WTC11 (cell line): ENCODE data around the gene MMGT1. TPM values are rescaled to one million over a fixed set of nuclear protein-coding genes. Genes with fewer than 3 reads are reported as not detected.

Experiments
- ATAC-seq: fragments of 200-7000 bp; cut with Tn5 transposase; 2 replicates; pipeline ENCODE4 v1.10.0; 2021; ENCODE audit warnings: mild to moderate bottlenecking, moderate library complexity
- CTCF ChIA-PET: fragments of 300-600 bp; sonication (Branson Sonifier 250); formaldehyde crosslinking; loops from one replicate; lab custom pipeline; 2021; ENCODE audit warnings: antibody characterized with exemption; lab: Charles Lee
- POLR2A ChIA-PET: fragments of 350-600 bp; sonication (Branson Sonifier 250); formaldehyde crosslinking; loops from one replicate; lab custom pipeline; 2021; ENCODE audit warnings: antibody characterized with exemption; lab: Charles Lee
- DNase-seq: peaks from one replicate; pipeline ENCODE4 v3.0.0; 2021; ENCODE audit warnings: low spot score
- H3K27ac Mint-ChIP-seq: 2 replicates; pipeline ENCODE4 v1.8.0; 2021; ENCODE audit warnings: mixed read lengths
- H3K27me3 Mint-ChIP-seq: 2 replicates; pipeline ENCODE4 v1.8.0; 2021; ENCODE audit warnings: low read depth, mild to moderate bottlenecking, moderate library complexity, mixed read lengths
- H3K36me3 Mint-ChIP-seq: 2 replicates; pipeline ENCODE4 v1.8.0; 2021; ENCODE audit warnings: mixed read lengths
- H3K4me1 Mint-ChIP-seq: 2 replicates; pipeline ENCODE4 v1.8.0; 2022; ENCODE audit warnings: mixed read lengths
- H3K4me3 Mint-ChIP-seq: 2 replicates; pipeline ENCODE4 v1.8.0; 2021; ENCODE audit warnings: mild to moderate bottlenecking, moderate library complexity, mixed read lengths
- H3K9me3 Mint-ChIP-seq: 2 replicates; pipeline ENCODE4 v1.8.0; 2021; ENCODE audit warnings: mixed read lengths
- ARID4B ChIP-seq: sonication (generic); formaldehyde crosslinking; IDR thresholded peaks from 2 replicates; pipeline ENCODE4 v1.8.0; 2023; ENCODE audit warnings: missing genetic modification reagents, mild to moderate bottlenecking, borderline replicate concordance
- ATF1 ChIP-seq: sonication (generic); formaldehyde crosslinking; IDR thresholded peaks from 2 replicates; pipeline ENCODE4 v1.8.1; 2023; ENCODE audit warnings: mild to moderate bottlenecking, moderate library complexity, missing genetic modification reagents
- CREM ChIP-seq: sonication (generic); formaldehyde crosslinking; IDR thresholded peaks from 2 replicates; pipeline ENCODE4 v1.8.1; 2022; ENCODE audit warnings: mild to moderate bottlenecking, missing genetic modification reagents, moderate library complexity
- CTCF ChIP-seq: fragments of 200-600 bp; IDR thresholded peaks from 2 replicates; pipeline ENCODE4 v1.8.0; 2022; ENCODE audit warnings: antibody characterized with exemption
- GABPB1 ChIP-seq: sonication (generic); formaldehyde crosslinking; IDR thresholded peaks from 2 replicates; pipeline ENCODE4 v1.8.1; 2023; ENCODE audit warnings: mild to moderate bottlenecking, missing genetic modification reagents
- HMGXB4 ChIP-seq: sonication (generic); formaldehyde crosslinking; IDR thresholded peaks from 2 replicates; pipeline ENCODE4 v1.8.1; 2023; ENCODE audit warnings: mild to moderate bottlenecking, moderate library complexity, missing genetic modification reagents
- IRF2 ChIP-seq: sonication (generic); formaldehyde crosslinking; IDR thresholded peaks from 2 replicates; pipeline ENCODE4 v1.8.0; 2022; ENCODE audit warnings: low read depth, missing genetic modification reagents, borderline replicate concordance
- MLX ChIP-seq: sonication (generic); formaldehyde crosslinking; IDR thresholded peaks from 2 replicates; pipeline ENCODE4 v1.8.1; 2023; ENCODE audit warnings: mild to moderate bottlenecking, missing genetic modification reagents, moderate library complexity
- NFE2L1 ChIP-seq: sonication (generic); formaldehyde crosslinking; IDR thresholded peaks from 2 replicates; pipeline ENCODE4 v1.8.1; 2023; ENCODE audit warnings: missing genetic modification reagents
- PRDM15 ChIP-seq: sonication (generic); formaldehyde crosslinking; IDR thresholded peaks from 2 replicates; pipeline ENCODE4 v1.8.0; 2022; ENCODE audit warnings: missing genetic modification reagents
- SP1 ChIP-seq: sonication (generic); formaldehyde crosslinking; conservative IDR thresholded peaks from 2 replicates; pipeline ENCODE4 v1.8.1; 2022; ENCODE audit warnings: missing genetic modification reagents
- ZBTB21 ChIP-seq: sonication (generic); formaldehyde crosslinking; IDR thresholded peaks from 2 replicates; pipeline ENCODE4 v1.8.1; 2023; ENCODE audit warnings: mild to moderate bottlenecking, missing genetic modification reagents, borderline replicate concordance
- ZNF232 ChIP-seq: sonication (generic); formaldehyde crosslinking; IDR thresholded peaks from 2 replicates; pipeline ENCODE4 v1.8.0; 2022; ENCODE audit warnings: mild to moderate bottlenecking, missing genetic modification reagents
- ZSCAN18 ChIP-seq: fragments of 250-450 bp; sonication (Bioruptor Pico); IDR thresholded peaks from 2 replicates; pipeline ENCODE4 v2.1.2; 2022; ENCODE audit warnings: mild to moderate bottlenecking, moderate library complexity
- total RNA-seq: library from RNA; stranded (reverse); gene quantifications from 3 replicates; pipeline ENCODE4 v1.2.3, GENCODE V29; 2021

Gene MMGT1
- total RNA-seq, 1 experiment from 2014 or later: 15.4 TPM

- H3K4me1 Mint-ChIP-seq: peaks cover 22% of the 10 kb centered on the region
- ChIA-PET POLR2A (interaction anchor here (1.0 kb wide), 1 partner anchor 12 kb away, joined by 3 read pairs; the partner anchor contains the start of gene MMGT1), CTCF (interaction anchor here (1.2 kb wide), 1 partner anchor 178 kb away, joined by 4 read pairs; no protein-coding TSS in a partner anchor)
- H3K27me3 Mint-ChIP-seq: no peaks in the 10 kb centered on the region; the same call in 1 of the 2 replicates
- peak; percentile 92 for ATAC-seq
- peak within 1 kb of the TSS; percentile 82 for H3K4me3 Mint-ChIP-seq
- DNase-seq: peak; percentile 76
- H3K27ac Mint-ChIP-seq: peak within 1 kb of the TSS; percentile 91
- H3K36me3 Mint-ChIP-seq: peaks cover 3% of the 10 kb centered on the region; the same call in 1 of the 2 replicates
- TF ChIP-seq NFE2L1 (CRISPR knock-in tag): no peak
- 0 out of 2 replicates have a peak, but pooled peaks have one; percentile 39 for TF ChIP-seq ARID4B (CRISPR knock-in tag)
- TF ChIP-seq SP1 (CRISPR knock-in tag): peak; percentile 81
- no peak for TF ChIP-seq CREM (CRISPR knock-in tag)
- H3K9me3 Mint-ChIP-seq: no peaks in the 10 kb centered on the region
Observed at GRCh38 chrX:135985157-135985972, 11.6 kb upstream of the MMGT1 start, which contains the start of gene SLC9A6. TSS of gene SLC9A6 (plus strand) at chrX:135985435. CDS start at chrX:135985659, 224 bp downstream.

GRCh38 chrX:135984791-135985156 lies 11.0 kb upstream of the MMGT1 start:
- ChIA-PET CTCF (interaction anchor here (1.2 kb wide), 1 partner anchor 178 kb away, joined by 4 read pairs; no protein-coding TSS in a partner anchor), POLR2A (interaction anchor here (1.0 kb wide), 1 partner anchor 11 kb away, joined by 3 read pairs; the partner anchor contains the start of gene MMGT1)
- ATAC-seq (peak; percentile 11; the same call in 1 of the 2 replicates), DNase-seq (no peak)
- H3K27me3 Mint-ChIP-seq: no peaks in the 10 kb centered on the region; the same call in 1 of the 2 replicates
- peak overlapping the region; percentile 91 for H3K27ac Mint-ChIP-seq
- H3K36me3 Mint-ChIP-seq: peaks cover 3% of the 10 kb centered on the region; the same call in 1 of the 2 replicates
- no peak for TF ChIP-seq ZSCAN18 (CRISPR knock-in tag)
- TF ChIP-seq IRF2 (CRISPR knock-in tag): no peak
- no peak for TF ChIP-seq GABPB1
- no peak for TF ChIP-seq CTCF
- no peak for TF ChIP-seq PRDM15 (CRISPR knock-in tag)
- no peak for TF ChIP-seq ZBTB21 (CRISPR knock-in tag)
- no peak for TF ChIP-seq MLX
- no peak for TF ChIP-seq ATF1 (CRISPR knock-in tag)
- no peak for TF ChIP-seq HMGXB4 (CRISPR knock-in tag)
- TF ChIP-seq ZNF232: no peak
- H3K9me3 Mint-ChIP-seq: no peaks in the 10 kb centered on the region
- H3K4me3 Mint-ChIP-seq: peak overlapping the region; percentile 77
- H3K4me1 Mint-ChIP-seq: peaks cover 22% of the 10 kb centered on the region
